ENCODE measurements around the gene SMTNL2. TPM values are rescaled to one million over a fixed set of nuclear protein-coding genes. Genes with fewer than 3 reads are reported as not detected.
"Not testable (repeated sequence)": the region's sequence is repeated elsewhere in the genome, so short reads cannot be mapped to it uniquely, and the experiment has no call there.

The SMTNL2 gene
- total RNA-seq, 4 donors from 2014 or later, result 5.7 to 12.0 (median 6.8) TPM; not detected in 1

DNA sequence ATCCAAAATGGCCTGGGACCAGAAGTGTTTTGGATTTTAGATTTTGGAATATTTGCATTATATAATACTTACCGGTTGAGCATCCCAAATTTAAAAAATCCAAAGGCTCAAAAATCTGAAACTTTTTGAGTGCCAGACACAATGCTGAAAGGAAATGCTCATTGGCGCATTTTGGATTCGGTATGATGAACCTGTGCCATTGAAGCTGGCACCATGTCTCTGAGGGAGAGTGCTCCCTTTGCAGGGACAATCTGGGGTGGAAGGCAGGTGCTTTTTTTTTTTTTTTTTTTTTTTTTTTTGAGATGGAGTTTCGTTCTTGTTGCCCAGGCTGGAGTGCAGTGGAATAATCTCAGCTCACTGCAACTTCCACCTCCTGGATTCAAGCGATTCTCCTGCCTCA lies 17.7 kb downstream of the SMTNL2 start:
- no peak for DNase-seq
- no peak overlapping the region for H3K4me3 ChIP-seq
- H3K27ac ChIP-seq, result no peak overlapping the region
- H3K27me3 ChIP-seq, result no peaks in the 10 kb centered on the region
- TF ChIP-seq POLR2A (IDR thresholded peaks at IDR 0.05), result no peak
- TF ChIP-seq, protein P1, sequence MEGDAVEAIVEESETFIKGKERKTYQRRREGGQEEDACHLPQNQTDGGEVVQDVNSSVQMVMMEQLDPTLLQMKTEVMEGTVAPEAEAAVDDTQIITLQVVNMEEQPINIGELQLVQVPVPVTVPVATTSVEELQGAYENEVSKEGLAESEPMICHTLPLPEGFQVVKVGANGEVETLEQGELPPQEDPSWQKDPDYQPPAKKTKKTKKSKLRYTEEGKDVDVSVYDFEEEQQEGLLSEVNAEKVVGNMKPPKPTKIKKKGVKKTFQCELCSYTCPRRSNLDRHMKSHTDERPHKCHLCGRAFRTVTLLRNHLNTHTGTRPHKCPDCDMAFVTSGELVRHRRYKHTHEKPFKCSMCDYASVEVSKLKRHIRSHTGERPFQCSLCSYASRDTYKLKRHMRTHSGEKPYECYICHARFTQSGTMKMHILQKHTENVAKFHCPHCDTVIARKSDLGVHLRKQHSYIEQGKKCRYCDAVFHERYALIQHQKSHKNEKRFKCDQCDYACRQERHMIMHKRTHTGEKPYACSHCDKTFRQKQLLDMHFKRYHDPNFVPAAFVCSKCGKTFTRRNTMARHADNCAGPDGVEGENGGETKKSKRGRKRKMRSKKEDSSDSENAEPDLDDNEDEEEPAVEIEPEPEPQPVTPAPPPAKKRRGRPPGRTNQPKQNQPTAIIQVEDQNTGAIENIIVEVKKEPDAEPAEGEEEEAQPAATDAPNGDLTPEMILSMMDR (IDR thresholded peaks at IDR 0.05), result no peak
- no peaks in the 10 kb centered on the region for H3K36me3 ChIP-seq
- intact Hi-C loops (cut with DNase I; ENCODE audit: low total_unique reads), result no loop called here
- peaks cover 0 to 20% of the 10 kb centered on the region in 2 donors for H3K4me1 ChIP-seq
- no peaks in the 10 kb centered on the region for H3K9me3 ChIP-seq

DNA sequence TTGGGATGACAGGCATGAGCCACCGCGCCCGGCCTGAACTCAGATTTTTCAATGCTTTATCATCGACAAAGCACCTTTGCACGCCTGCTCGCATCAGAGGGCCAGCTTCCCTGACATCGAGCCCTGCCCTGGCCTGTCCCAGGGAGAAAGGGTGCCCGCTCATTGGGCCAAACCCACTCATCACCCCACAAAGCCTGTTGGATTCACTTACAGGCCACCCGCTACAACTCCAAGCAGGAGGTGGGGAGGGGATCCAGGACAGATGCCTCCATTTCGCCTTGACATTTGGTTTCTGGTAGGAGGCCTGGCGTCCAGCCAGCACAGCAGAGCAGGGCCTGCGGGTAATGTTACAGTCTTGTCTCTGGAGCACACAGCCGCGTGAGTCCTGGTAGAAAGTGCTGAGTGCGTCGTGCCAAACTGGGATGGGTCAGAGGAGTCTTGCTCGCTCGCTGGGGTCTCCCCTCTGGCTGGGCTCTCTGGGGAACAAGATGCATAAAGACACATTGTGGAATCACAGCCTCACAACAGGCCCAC lies 19.8 kb downstream of the SMTNL2 start:
- H3K27me3 ChIP-seq, result no peaks in the 10 kb centered on the region
- H3K4me1 ChIP-seq, result peaks cover 0 to 20% of the 10 kb centered on the region in 2 donors
- H3K9me3 ChIP-seq, result no peaks in the 10 kb centered on the region
- H3K4me3 ChIP-seq, result no peak overlapping the region
- H3K36me3 ChIP-seq, result no peaks in the 10 kb centered on the region
- intact Hi-C loops (cut with DNase I; ENCODE audit: low total_unique reads), result no loop called here
- DNase-seq, result peak; percentile 49 to 60
- peak overlapping the region in 1 of 2 donors; percentile 30 for H3K27ac ChIP-seq
- no peak for TF ChIP-seq POLR2A (IDR thresholded peaks at IDR 0.05)
- TF ChIP-seq, protein P1 (IDR thresholded peaks at IDR 0.05), result no peak

DNA sequence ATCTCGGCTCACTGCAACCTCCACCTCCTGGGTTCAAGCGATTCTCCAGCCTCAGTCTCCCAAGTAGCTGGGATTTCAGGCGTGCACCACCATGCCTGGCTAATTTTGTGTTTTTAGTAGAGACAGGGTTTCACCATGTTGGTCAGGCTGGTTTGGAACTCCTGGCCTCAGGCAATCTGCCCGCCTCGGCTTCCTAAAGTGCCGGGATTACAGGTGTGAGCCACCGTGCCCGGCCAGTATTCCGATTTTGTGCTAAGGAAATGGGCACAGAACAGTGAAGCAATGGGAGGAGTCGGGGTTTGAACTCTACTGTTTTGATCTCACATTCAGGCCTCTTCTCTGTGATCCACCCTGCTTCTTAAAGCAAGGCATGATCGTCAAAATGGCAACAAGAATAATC lies 20.4 kb downstream of the SMTNL2 start:
- H3K36me3 ChIP-seq; H3K27me3 ChIP-seq; H3K9me3 ChIP-seq; DNase-seq; intact Hi-C loops (cut with DNase I; ENCODE audit: low total_unique reads); H3K4me3 ChIP-seq: not testable (repeated sequence)
- H3K4me1 ChIP-seq, result peaks cover 0 to 16% of the 10 kb centered on the region in 2 donors
- H3K27ac ChIP-seq, result peak overlapping the region in 1 of 2 donors; percentile 30

DNA sequence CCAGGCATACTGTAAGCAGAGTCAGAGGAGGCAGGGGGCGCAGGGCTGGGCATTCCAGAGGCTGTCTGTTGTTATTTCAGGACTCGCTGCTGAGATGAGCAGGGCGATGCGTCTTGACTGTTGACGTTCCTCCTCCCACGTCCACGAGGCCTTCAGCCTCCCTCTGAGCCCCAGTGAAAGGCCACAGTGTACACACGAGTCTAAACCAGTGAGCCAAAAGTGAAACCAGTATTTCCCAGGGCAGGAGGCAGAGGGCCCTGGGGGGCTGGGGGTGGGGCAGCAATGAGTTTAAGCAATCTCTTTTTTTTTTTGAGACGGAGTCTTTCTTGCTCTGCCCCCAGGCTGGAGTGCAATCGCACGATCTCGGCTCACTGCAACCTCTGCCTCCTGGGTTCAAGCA lies 21.5 kb downstream of the SMTNL2 start:
- TF ChIP-seq, protein P1 (IDR thresholded peaks at IDR 0.05), result no peak
- TF ChIP-seq POLR2A (IDR thresholded peaks at IDR 0.05), result no peak
- Histone ChIP-seq H3K36me3 (no peaks in the 10 kb centered on the region), H3K27ac (peak overlapping the region in 1 of 2 donors; percentile 32), H3K27me3 (no peaks in the 10 kb centered on the region), H3K4me1 (peaks cover 0 to 10% of the 10 kb centered on the region in 2 donors), H3K9me3 (no peaks in the 10 kb centered on the region), H3K4me3 (no peak overlapping the region)
- intact Hi-C loops (cut with DNase I; ENCODE audit: low total_unique reads), result no loop called here
- peak; percentile 47 to 54 for DNase-seq

DNA sequence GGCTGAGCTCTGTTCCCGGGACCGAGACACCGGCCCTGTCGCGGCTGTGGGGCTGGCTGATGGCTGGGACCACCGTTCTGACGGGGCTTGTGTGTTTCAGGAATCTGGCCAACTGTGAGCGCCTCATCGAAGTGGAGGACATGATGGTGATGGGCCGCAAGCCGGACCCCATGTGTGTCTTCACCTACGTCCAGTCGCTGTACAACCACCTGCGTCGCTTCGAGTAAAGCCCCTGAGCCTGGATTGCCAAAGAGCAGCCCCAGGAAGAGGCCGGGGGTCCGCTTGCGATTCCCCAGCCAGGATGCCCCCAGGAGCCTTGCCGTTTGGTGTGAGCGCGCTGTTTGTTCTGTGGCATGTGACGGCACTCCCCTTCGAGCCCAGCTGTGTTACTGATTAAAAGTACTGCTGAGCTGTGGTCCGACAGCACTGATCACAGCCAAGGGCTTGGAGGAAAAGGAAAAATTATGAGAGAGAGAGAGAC lies 23.0 kb downstream of the SMTNL2 start:
- Histone ChIP-seq H3K27ac (peak overlapping the region; percentile 47 to 77), H3K36me3 (no peaks in the 10 kb centered on the region), H3K4me1 (peaks cover 0 to 10% of the 10 kb centered on the region in 2 donors), H3K4me3 (no peak overlapping the region), H3K9me3 (no peaks in the 10 kb centered on the region), H3K27me3 (no peaks in the 10 kb centered on the region)
- TF ChIP-seq, protein P1 (IDR thresholded peaks at IDR 0.05), result no peak
- TF ChIP-seq POLR2A (IDR thresholded peaks at IDR 0.05), result no peak
- no peak for DNase-seq
- intact Hi-C loops (cut with DNase I; ENCODE audit: low total_unique reads), result no loop called here
